H4 (cell line): ENCODE data around the gene SERTAD3. TPM values are rescaled to one million over a fixed set of nuclear protein-coding genes. Genes with fewer than 3 reads are reported as not detected.
"Not testable (repeated sequence)": the region's sequence is repeated elsewhere in the genome, so short reads cannot be mapped to it uniquely, and the experiment has no call there.

Experiments
- DNase-seq: peaks from one replicate; pipeline ENCODE4 v3.0.0-alpha.2; 2015; ENCODE audit warnings: low spot score
- total RNA-seq: library from RNA; depleted of rRNA; stranded (reverse); fragments of >200 nt; shearing (Covaris generic); gene quantifications from 2 replicates; pipeline ENCODE4 v1.2.3, GENCODE V29; 2014

Gene SERTAD3
- total RNA-seq, 1 experiment from 2014 or later, result 21.4 TPM

DNA sequence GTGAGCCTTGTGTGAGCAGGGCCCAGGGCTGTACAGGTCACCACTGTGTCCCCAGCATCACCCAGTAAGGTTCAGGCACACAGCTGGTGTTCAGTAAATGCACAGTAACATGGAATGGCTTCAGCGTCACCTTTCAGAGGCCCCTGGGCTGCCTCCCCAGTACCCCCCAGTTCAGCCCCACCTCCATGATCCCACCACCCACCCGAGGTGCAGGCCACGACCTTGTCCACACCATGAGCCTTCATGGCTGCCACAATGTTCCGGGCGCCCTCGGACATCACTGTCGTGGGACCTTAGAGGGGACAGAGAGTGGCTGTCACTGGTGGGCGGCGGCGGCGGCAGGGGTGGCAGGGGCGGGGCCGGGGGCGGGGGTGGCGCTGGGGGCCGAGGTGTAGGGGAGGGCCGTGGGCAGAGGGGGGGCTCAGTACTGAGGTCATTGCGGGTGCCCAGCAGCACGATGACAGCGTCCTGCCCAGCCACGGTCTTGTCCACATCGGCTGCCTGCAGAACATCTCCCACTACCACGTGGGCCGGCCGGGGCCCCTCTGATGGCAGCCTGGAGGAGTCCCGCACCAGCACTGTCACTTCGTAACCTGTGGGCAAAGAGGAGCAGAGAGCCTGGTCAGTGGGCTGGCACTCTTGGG, 13.9 kb upstream of the SERTAD3 start:
- no peak for DNase-seq

DNA sequence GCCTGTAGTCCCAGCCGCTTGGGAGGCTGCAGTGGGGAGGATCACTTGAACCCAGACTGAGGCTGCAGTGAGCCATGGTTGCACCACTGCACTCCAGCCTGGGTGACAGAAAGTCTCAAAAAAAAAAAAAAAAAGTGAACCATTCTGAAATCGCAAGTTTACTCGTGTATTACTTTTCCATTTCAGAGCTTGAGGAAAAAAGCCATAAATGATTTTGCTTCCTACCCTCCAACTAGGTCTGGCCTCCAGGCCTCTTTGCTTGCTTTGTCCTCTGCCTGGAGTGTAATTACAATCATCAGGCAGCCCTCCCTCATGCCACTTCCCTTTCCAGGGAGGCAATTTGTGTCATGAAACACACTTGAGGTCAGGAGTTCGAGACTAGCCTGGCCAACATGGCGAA, 12.9 kb upstream of the SERTAD3 start:
- DNase-seq, result no peak

DNA sequence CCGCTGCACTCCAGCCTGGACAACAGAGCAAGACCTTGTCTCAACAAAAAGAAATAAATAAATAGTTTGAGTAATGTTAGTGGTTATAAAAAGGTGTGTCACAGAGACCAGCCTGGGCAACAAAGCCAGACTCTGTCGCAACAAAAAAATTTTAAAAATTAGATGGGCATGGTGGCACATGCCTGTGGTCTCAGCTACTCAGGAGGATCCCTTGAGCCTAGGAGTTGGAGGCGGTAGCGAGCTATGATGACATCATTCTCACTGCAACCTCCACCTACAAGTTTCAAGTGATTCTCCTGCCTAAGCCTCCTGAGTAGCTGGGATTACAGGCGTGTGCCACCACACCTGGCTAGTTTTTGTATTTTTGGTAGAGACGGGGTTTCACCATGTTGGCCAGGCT, 9.8 kb upstream of the SERTAD3 start:
- DNase-seq, result not testable (repeated sequence)

DNA sequence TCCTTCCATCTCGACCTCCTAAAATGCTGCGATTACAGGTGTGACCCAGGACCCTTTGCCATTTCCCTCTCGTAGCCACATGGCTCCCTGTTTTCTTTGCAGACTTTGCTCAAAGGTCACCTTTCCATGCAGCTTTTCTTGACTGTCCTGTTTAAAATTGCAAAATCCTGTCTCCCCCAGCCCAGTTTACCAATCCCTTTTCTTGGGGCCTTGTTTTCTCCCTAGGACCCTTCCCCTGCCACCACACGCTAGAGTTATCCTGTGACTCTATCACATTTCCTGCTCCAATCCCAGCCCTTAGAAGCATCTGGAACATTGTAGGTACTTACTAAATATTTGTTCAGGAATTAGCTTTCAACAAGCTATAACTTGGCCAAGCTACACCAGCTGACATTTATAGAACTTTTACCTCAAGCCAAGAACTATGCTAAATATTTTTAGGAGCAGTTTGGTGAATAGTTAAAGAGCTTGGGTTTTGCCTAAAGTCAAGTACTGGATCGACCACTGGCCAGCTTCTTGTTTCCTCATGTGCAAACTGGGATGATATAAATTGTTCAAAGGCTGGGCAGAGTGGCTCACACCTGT, 9.1 kb upstream of the SERTAD3 start:
- no peak for DNase-seq

DNA sequence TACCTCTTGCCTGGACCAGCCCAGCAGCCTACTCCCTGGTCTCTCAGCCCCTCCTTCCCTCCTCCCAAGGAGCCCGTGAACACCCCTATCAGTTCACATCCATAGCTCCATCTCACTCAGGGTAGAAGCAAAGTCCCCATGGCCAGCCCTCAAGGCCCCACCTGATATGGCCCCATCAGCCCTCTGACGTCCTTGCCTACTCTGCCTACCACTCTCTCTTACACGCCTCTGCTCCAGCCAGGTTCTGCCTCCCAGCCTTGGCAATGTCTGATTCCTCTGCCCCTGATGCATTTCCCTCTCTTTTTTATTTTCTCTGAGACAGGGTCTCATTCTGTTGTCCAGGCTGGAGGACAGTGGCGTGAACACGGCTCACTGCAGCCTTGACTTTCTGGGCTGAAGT, 7.9 kb upstream of the SERTAD3 start:
- no peak for DNase-seq

DNA sequence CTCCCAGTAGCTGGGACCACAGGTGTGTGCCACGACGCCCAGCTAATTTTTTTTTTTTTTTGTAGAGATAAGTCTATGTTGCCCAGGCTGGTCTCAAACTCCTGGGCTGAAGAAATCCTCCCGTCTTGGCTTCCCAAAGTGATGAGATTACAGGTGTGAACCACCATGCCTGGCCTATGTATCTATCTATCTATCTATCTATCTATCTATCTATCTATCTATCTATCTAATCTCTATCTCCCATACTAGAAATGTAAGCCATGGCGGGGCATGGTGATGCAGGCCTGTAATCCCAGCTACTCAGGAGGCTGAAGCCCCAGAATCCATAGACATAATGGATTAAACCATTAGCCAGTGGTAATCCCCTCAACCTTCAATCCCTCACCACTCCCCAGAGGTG, 6.5 kb upstream of the SERTAD3 start:
- no peak for DNase-seq

DNA sequence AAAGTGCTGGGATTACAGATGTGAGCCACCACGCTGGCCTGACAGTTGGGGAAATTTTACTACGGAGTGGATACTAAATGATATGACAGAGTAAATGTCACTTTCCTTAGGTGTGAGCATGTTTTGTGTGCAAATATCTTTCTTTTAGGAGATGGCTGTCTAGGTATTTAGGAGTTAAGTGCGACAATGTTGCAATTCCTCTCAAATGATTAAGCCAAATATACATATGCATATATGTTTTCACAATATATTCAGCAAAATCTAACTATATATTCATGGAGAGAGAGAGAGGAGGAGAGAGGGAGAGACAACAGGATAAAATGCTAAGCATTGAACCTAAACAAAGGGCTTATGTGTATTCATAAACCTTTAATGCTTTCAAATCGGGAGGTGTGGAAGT, 5.4 kb upstream of the SERTAD3 start:
- DNase-seq, result no peak

DNA sequence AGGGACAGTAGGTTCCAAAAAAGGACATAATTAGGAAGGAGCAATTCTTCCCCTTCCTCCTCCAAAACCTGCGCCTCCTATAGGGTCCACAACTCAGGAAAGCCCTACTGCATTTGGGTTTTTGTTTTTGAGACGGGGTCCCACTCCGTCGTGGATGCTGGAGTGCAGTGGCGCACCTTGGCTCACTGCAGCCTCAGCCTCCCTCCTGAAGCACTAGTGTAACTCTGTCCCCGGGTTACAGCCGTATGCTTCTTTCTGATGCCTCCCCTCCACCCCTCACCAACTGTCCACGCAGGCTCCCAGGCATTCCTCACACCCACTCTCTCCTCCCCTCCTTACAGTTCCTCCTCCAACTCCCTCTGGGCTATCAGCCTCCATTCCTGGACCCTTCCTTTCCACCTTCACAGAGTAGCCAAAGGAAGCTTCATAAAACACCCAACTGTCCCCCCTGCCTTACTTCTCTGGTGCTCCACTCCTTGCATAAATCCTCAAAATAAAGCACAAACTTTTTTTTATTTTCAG, 2.2 kb upstream of the SERTAD3 start:
- no peak for DNase-seq

DNA sequence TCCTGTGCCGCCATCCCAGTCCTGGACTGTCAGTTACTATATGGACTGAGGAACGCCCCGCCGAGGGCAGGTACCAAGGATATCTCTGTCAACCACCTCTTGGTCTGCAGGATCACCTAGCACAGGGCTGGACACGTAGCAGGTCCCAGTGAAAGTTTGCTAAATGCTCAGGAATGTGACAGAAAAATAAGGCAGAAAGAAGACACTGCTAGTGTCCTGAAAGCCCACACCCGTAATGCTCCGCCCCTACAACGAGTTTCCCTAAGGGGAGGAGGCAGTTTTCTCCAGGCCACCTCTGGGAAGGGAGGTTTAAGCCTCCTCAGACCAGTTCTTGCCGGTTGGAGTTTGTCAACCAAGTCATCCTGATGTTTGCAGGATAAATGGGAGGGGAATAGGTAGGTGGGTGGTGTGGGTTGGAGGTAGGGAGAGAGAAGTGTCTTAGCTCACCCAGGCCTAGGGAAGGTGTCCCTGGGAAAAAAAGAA, 1.7 kb upstream of the SERTAD3 start:
- peak; percentile 33 for DNase-seq

DNA sequence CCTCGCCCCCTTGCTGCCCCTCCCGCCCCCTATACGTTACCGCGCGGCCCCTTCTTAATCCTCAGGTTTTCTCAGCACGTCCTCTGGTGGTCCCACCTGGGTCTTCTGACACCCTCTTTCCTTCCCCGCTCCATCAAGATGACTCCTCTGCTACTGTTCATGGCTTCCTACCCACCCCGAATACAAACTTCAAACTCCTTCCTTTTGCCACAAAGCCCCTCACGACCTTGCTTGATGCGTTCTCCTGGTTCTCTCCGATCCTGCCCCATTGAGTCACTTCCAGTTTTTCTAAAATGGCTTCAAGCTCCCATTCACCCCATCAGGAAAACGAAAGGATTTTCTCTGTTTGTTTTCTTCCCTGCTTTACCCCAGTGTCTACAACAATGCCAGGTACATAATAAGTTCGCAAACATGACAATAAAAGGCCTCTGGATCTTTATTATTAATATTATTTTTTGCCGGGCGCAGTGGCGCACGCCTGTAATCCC, 734 bp upstream of the SERTAD3 start:
- DNase-seq, result no peak

DNA sequence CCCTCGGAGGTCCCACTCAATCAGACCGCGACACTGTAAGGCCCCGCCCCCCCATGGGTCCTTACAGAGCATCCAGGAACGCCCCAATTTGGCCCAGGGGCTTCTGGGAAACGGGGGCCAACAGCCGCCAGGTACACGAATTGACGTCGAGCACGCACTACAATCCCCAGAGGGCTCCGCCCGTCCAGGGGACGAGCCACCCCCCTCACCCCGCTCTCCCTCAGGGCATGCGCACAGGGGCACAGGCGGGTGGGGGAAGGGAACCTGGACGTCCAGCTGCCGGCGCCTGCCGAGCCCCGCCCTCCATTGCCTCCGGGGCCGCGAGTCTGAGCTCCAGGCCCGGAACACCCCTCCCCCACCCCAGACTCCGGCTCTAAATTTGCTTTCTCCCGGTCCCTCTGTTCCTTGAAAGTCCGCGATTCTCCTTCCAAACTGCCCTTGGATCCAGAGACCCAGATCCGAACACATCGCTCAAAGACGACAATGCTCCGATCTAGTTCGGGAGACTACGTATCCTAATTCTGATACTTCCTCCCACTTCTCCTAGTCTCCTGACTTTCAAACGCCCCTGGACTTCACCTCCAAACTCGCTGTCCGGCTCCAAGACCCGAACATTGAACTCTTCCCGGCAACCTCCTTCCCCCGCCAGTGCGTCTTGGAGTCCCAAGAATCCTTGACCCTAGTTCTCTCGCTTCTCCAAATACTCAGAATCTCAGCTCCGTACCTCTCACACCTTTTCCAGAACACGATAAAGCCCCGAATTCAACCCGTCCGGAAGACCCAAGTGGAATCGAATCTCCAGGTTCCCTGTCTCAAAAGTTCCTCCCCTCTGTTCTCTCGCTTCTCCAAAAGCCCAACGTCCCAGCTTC, 770 bp downstream of the SERTAD3 start:
- peak; percentile 98 for DNase-seq

DNA sequence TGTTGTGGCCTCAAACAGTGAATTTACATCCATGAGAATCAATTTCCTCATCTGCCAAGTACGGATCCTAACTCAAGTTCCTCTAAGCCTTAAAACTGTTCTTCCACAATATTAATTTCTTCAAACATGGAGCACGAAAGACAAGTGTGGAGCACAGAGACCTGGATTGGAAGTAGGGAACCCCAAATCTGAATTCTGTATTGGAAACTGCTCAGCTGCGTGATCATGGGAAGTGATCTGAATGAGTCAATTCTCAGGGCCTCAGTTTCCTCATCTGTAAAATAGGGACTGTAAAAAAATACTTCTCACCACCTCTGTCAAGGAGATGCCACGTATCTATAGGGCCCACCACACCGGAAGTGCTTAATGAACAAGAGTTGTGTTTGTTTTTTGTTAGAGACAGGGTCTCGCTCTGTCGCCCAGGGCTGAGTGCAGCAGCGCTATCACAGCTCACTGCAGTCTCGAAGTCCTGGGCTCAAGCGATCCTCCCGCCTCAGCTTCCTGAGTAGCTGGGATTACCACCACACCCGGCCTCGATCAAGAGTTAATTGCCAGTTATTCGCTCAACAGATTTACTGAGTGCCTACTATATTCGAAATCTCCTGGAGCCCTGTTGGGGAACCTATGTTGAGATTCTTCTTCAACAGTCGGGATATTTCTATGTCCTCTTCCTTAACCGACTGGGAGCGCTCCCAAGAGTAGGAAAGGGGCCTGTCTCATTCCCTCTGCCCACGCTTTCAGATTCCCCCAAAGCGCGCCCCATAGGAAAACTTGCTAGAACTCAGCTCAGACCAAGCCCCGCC, 1.6 kb downstream of the SERTAD3 start:
- DNase-seq, result no peak

DNA sequence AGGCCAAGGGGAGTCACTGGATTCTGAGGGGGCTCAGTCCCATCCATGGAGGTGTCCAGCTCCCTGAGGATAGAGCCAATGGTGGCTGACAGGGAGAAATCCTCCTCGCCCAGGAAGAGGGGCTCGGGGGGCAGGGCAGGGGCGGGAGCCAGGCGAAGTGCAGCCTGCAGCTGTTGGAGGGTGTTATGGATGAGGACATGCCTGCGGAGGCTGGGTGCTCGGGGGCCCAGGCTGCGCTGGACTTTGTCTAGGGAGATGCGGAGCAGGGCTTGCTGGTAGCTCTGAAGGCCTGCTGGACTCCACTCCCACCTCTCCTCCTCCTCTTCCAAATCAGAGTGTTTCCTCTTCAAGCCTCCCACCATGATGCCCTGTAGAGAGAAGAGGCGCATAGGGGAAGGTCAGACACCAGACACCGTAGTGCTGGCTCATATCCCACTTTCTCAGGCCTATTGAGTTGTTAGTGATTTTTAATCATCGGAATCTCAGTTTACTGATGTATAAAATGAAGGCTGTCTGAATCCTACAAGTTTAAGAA, 2.3 kb downstream of the SERTAD3 start:
- DNase-seq, result no peak

DNA sequence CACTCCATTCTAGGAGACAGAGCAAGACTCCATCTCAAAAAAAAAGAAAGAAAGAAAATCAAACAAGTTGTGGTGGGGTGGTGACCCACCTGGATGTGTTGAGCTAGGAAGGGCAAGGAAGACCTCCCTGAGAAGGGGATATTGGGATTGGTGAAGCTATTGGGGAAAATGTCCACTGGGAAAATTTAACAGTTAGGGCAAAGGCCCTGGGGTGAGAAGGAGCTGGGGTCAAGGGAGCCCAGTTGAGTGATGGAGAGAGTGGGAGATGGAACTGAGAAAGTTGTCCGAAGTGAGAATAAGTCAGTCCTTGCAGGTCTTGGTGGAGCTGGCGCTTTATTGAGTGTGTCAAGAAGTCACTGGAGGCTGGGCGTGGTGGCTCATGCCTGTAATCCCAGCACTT, 5.9 kb downstream of the SERTAD3 start:
- no peak for DNase-seq

DNA sequence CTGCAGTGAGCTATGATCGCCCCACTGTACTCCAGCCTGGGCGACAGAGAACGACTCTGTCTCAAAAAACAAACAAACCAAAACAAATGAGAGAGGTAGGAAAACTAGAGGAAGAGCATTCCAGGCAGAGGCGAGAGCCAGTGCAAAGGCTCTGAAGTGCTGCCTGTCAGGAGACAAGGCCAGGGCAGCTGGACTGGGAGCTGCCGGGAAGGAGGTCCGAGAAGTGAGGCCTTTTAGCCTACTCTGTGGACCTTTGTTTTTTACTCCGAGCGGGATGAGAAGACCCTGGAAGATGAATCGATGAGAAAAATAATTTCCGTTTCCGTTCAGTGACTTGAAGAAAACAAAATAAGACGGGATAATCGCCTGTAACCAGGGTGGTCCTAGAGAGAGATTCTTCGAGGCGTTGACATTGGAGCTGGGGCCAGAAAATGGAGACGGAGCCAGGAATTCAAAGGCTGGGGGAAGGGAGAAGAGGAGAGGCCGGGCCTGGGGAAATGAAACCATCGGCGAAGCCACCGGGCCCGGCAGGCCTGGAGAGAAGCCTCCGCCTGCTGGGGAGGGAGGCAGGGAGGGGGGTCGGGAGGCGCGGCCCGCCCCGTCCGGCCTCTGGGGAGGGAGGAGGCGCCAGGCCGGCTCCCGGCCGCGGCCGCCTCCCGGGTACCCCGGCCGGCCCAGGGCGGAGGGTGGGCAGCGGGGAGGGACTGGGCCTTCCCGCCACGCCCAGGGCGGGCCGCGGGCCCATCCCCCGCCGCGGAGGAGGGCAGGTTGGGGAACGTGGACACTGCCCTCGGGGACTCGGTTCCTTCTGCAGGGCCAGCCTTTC, 10.5 kb downstream of the SERTAD3 start:
- DNase-seq, result peak; percentile 83

DNA sequence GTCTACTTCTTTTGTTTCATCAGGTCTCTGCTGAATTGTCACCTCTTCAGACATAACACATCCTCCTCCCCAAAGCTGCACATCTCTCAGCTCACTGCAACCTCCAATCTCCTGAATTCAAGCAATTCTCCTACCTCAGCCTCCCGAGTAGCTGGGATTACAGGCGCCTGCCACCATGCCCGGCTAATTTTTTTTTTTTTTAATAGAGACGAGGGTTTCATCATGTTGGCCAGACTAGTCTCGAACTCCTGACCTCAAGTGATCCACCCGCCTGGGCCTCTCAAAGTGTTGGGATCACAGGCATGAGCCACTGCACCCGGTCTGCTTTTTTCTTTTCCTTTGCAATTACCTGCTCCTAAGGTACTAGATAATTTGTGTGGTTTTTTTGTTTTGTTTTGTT, 11.4 kb downstream of the SERTAD3 start:
- DNase-seq, result not testable (repeated sequence)

DNA sequence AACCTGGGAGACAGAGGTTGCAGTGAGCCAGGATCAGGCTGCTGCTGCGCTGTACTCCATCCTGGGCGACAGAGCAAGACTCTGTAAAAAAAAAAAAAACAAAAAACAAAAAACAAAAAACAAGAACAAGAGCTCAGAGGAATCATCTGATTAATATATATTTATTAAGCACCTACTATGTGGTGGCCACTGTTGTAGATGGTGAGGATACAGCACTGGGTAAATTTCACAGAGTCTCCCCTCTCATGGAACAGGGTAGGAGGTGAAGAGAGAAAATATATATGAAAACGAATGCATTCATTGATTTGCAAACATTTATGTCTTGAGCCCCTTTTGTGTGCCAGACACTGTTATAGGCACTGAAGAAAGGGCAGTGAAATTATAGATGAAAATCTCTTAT, 12.4 kb downstream of the SERTAD3 start:
- no peak for DNase-seq

DNA sequence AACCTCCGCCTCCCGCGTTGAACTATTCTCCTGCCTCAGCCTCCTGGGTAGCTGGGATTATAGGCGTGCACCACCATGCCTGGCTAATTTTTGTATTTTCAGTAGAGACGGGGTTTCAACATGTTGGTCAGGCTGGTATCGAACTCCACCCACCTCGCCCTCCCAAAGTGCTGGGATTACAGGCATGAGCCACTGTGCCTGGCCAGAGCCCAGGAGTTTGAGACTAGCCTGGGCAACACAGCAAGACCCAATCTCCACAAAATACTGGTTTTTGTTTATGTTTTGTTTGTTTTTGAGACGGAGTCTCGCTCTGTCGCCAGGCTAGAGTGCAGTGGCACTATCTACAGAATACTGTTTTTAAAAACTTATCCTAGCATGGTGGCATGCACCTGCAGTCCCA, 13.9 kb downstream of the SERTAD3 start:
- not testable (repeated sequence) for DNase-seq

DNA sequence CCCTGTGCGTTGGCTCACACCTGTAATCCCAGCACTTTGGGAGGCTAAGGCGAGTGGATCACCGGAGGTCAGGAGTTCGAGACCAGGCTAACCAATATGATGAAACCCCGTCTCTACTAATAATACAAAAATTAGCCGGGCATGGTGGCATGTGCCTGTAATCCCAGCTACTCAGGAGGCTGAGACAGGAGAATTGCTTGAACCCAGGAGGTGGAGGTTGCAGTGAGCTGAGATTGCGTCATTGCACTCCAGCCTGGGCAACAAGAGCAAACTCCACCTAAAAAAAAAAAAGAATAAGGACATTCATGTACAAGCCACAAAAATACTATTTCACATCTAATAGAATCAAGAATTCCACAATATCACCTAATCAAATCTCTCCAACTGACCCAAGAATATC, 15.9 kb downstream of the SERTAD3 start:
- DNase-seq, result not testable (repeated sequence)
